ENCODE results near the gene IRAK2.

DNA sequence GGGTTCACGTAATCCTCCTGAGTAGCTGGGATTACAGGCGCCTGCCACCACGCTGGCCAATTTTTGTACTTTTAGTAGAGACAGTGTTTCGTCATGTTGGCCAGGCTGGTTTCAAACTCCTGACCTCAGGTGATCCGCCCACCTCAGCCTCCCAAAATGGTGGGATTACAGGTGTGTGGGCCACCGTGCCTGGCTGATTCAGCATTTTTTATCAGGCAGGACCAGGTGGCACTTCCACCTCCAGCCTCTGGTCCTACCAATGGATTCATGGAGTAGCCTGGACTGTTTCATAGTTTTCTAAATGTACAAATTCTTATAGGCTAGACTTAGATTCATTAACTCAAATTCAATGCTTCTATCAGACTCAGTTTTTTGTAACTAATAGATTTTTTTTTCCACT lies 13.7 kb upstream of the IRAK2 start:
- no peak for TF ChIP-seq ZFP3 (CRISPR knock-in tag; IDR thresholded peaks at IDR 0.05)
- no peak for TF ChIP-seq ZNF8 (CRISPR knock-in tag; IDR thresholded peaks at IDR 0.05)
- TF ChIP-seq, protein P1, sequence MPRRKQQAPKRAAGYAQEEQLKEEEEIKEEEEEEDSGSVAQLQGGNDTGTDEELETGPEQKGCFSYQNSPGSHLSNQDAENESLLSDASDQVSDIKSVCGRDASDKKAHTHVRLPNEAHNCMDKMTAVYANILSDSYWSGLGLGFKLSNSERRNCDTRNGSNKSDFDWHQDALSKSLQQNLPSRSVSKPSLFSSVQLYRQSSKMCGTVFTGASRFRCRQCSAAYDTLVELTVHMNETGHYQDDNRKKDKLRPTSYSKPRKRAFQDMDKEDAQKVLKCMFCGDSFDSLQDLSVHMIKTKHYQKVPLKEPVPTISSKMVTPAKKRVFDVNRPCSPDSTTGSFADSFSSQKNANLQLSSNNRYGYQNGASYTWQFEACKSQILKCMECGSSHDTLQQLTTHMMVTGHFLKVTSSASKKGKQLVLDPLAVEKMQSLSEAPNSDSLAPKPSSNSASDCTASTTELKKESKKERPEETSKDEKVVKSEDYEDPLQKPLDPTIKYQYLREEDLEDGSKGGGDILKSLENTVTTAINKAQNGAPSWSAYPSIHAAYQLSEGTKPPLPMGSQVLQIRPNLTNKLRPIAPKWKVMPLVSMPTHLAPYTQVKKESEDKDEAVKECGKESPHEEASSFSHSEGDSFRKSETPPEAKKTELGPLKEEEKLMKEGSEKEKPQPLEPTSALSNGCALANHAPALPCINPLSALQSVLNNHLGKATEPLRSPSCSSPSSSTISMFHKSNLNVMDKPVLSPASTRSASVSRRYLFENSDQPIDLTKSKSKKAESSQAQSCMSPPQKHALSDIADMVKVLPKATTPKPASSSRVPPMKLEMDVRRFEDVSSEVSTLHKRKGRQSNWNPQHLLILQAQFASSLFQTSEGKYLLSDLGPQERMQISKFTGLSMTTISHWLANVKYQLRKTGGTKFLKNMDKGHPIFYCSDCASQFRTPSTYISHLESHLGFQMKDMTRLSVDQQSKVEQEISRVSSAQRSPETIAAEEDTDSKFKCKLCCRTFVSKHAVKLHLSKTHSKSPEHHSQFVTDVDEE (CRISPR knock-in tag; IDR thresholded peaks at IDR 0.05) = no peak
- no peak for TF ChIP-seq RARB (CRISPR knock-in tag; IDR thresholded peaks at IDR 0.05)
- TF ChIP-seq, protein P2, sequence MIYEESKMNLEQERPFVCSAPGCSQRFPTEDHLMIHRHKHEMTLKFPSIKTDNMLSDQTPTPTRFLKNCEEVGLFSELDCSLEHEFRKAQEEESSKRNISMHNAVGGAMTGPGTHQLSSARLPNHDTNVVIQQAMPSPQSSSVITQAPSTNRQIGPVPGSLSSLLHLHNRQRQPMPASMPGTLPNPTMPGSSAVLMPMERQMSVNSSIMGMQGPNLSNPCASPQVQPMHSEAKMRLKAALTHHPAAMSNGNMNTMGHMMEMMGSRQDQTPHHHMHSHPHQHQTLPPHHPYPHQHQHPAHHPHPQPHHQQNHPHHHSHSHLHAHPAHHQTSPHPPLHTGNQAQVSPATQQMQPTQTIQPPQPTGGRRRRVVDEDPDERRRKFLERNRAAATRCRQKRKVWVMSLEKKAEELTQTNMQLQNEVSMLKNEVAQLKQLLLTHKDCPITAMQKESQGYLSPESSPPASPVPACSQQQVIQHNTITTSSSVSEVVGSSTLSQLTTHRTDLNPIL (CRISPR knock-in tag; IDR thresholded peaks at IDR 0.05; ENCODE audit: low read depth) = no peak
- TF ChIP-seq, protein P3, sequence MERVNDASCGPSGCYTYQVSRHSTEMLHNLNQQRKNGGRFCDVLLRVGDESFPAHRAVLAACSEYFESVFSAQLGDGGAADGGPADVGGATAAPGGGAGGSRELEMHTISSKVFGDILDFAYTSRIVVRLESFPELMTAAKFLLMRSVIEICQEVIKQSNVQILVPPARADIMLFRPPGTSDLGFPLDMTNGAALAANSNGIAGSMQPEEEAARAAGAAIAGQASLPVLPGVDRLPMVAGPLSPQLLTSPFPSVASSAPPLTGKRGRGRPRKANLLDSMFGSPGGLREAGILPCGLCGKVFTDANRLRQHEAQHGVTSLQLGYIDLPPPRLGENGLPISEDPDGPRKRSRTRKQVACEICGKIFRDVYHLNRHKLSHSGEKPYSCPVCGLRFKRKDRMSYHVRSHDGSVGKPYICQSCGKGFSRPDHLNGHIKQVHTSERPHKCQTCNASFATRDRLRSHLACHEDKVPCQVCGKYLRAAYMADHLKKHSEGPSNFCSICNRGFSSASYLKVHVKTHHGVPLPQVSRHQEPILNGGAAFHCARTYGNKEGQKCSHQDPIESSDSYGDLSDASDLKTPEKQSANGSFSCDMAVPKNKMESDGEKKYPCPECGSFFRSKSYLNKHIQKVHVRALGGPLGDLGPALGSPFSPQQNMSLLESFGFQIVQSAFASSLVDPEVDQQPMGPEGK (CRISPR knock-in tag; IDR thresholded peaks at IDR 0.05; ENCODE audit: borderline replicate concordance) = no peak
- TF ChIP-seq TCF4 (CRISPR knock-in tag; IDR thresholded peaks at IDR 0.05; ENCODE audit: borderline replicate concordance) = no peak
- no peak for TF ChIP-seq ARNTL (CRISPR knock-in tag; IDR thresholded peaks at IDR 0.05; ENCODE audit: borderline replicate concordance, low read depth)
- TF ChIP-seq ZNF70 (CRISPR knock-in tag; IDR thresholded peaks at IDR 0.05) = no peak
- TF ChIP-seq, protein P4, sequence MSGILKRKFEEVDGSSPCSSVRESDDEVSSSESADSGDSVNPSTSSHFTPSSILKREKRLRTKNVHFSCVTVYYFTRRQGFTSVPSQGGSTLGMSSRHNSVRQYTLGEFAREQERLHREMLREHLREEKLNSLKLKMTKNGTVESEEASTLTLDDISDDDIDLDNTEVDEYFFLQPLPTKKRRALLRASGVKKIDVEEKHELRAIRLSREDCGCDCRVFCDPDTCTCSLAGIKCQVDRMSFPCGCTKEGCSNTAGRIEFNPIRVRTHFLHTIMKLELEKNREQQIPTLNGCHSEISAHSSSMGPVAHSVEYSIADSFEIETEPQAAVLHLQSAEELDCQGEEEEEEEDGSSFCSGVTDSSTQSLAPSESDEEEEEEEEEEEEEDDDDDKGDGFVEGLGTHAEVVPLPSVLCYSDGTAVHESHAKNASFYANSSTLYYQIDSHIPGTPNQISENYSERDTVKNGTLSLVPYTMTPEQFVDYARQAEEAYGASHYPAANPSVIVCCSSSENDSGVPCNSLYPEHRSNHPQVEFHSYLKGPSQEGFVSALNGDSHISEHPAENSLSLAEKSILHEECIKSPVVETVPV (CRISPR knock-in tag; IDR thresholded peaks at IDR 0.05) = no peak
- TF ChIP-seq ZC3H10 (CRISPR knock-in tag; IDR thresholded peaks at IDR 0.05) = no peak
- no peak for TF ChIP-seq ISL1 (CRISPR knock-in tag; IDR thresholded peaks at IDR 0.05)
- TF ChIP-seq CSDC2 (CRISPR knock-in tag; IDR thresholded peaks at IDR 0.05) = no peak
- TF ChIP-seq PPARA (CRISPR knock-in tag; IDR thresholded peaks at IDR 0.05; ENCODE audit: borderline replicate concordance) = no peak

All from SK-N-SH treated with all-trans-retinoic acid at 6 μM for 48 hours (cell line).